ENCODE data around the gene SCFD2. TPM values are rescaled to one million over a fixed set of nuclear protein-coding genes. Genes with fewer than 3 reads are reported as not detected.

Gene SCFD2
- total and polyA plus RNA-seq, 7 experiments from 2014 or later: 13.4 to 32.8 (median 20.8) TPM

DNA sequence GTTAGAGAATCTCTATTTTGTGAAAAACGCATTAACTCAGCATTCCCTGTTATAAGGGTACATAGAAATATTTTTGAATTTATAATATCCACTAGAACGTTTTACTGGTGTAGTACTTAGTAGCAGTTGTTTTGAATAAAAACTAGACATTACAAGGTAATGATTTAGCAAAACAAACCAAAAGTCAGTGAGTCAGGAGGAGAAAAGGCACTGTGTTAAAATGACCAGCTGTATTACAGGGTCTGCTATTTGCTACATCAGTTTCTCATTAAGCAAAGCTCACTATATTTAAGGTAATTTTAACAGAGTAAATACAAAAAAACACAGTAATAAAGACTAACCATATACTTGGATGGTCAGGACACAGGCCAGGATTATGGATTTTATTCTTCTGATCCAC, 351.0 kb downstream of the SCFD2 start:
- ChIA-PET CTCF (no interaction called here), POLR2A (interaction anchor here (0.6 kb wide), 1 partner anchor 302 kb away, joined by 3 read pairs; no protein-coding TSS in a partner anchor)
- ATAC-seq (no peak), DNase-seq (no peak)
- Histone ChIP-seq H3K9me3 (ENCODE audit: control insufficient read depth in 2 of 3, low read length in 3 of 3) (no peaks in the 10 kb centered on the region), H3K4me3 (ENCODE audit: low read length) (no peak overlapping the region), H3K27ac (ENCODE audit: low read depth, low read length) (no peak overlapping the region), H3K27me3 (ENCODE audit: control insufficient read depth in 2 of 2, insufficient read depth in 2 of 2, low read length in 2 of 2) (no peaks in the 10 kb centered on the region), H3K36me3 (ENCODE audit: control insufficient read depth in 2 of 3, insufficient read depth in 3 of 3, low read length in 3 of 3) (no peaks in the 10 kb centered on the region), H3K4me1 (ENCODE audit: control insufficient read depth in 2 of 2, insufficient read depth in 2 of 2, low read length in 2 of 2) (peaks cover 0 to 33% of the 10 kb centered on the region in 2 donors)
- peaks cover 0 to 11% (median 0%) of the 10 kb centered on the region in 5 donors for H3K36me3 Mint-ChIP-seq
- H3K27me3 Mint-ChIP-seq: no peaks in the 10 kb centered on the region
- H3K27ac Mint-ChIP-seq: peak overlapping the region in 1 of 9 donors; percentile 94
- peaks cover 18 to 50% (median 44%) of the 10 kb centered on the region in 7 donors for H3K4me1 Mint-ChIP-seq
- H3K9me3 Mint-ChIP-seq: no peaks in the 10 kb centered on the region
- intact Hi-C loops (cut with micrococcal nuclease): loop anchor here (5.0 to 10.0 kb wide), 4 partner anchors 153 to 1220 kb away; partner anchors contain the start of gene RASL11B (in 1 of the 2)
- H3K4me3 Mint-ChIP-seq: no peak overlapping the region

DNA sequence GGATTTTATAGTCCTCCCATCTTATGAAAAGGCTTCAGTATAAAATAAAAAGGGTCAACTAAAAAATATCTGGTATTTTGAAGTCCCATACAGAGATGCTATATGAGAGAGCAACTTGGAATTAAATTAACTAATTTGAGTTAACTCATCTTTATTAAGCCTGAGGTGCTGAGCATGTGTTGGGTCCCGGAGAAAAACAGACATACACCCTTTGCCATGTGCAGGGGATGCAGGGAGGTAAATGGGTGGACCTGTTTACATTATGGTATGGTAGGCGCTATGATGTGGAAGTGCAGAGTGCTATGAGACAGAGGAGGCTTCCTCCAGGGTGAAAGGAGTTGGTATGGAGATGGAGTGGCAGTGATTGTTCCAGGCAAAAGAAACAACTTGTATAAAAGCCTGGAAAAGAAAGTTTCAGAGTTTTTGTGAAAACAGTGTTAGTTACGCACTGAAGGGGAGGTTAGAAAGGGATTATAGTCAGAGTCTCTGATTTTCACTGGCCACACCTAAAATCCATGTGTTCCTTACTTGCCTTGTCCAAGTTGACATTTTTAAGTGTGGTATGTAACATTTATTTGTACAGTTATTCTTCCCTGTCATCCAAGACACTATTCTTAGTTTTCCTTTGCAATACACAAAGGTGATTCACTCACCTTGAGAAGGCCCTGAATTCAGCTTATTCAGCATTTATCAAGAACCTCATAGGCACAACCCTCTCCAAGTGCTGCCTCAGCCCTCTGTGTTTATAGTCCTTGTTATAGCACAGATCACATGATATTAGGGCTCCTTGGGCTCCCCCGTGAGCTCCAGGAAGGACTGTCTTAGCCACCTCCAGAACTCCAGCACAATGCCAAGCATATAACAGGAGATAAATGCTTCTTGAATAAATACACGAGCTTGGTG, 351.7 kb downstream of the SCFD2 start:
- ChIA-PET CTCF (no interaction called here), POLR2A (no interaction called here)
- Histone ChIP-seq H3K4me1 (ENCODE audit: control insufficient read depth in 2 of 2, insufficient read depth in 2 of 2, low read length in 2 of 2) (peaks cover 0 to 38% of the 10 kb centered on the region in 2 donors), H3K27ac (ENCODE audit: low read depth, low read length) (no peak overlapping the region), H3K9me3 (ENCODE audit: control insufficient read depth in 2 of 3, low read length in 3 of 3) (no peaks in the 10 kb centered on the region), H3K4me3 (ENCODE audit: low read length) (no peak overlapping the region), H3K27me3 (ENCODE audit: control insufficient read depth in 2 of 2, insufficient read depth in 2 of 2, low read length in 2 of 2) (no peaks in the 10 kb centered on the region), H3K36me3 (ENCODE audit: control insufficient read depth in 2 of 3, insufficient read depth in 3 of 3, low read length in 3 of 3) (no peaks in the 10 kb centered on the region)
- peaks cover 0 to 16% (median 3%) of the 10 kb centered on the region in 5 donors for H3K36me3 Mint-ChIP-seq
- DNase-seq: no peak
- peak overlapping the region in 1 of 10 donors; percentile 40 for H3K4me3 Mint-ChIP-seq
- no peak for ATAC-seq
- H3K9me3 Mint-ChIP-seq: no peaks in the 10 kb centered on the region
- peak overlapping the region in 5 of 9 donors; percentile 53 to 94 (median 67) for H3K27ac Mint-ChIP-seq
- intact Hi-C loops (cut with micrococcal nuclease): loop anchor here (5.0 to 10.0 kb wide), 3 partner anchors 152 to 1221 kb away; partner anchors contain the start of gene RASL11B (in 1 of the 2)
- no peaks in the 10 kb centered on the region for H3K27me3 Mint-ChIP-seq
- peaks cover 18 to 54% (median 48%) of the 10 kb centered on the region in 7 donors for H3K4me1 Mint-ChIP-seq

DNA sequence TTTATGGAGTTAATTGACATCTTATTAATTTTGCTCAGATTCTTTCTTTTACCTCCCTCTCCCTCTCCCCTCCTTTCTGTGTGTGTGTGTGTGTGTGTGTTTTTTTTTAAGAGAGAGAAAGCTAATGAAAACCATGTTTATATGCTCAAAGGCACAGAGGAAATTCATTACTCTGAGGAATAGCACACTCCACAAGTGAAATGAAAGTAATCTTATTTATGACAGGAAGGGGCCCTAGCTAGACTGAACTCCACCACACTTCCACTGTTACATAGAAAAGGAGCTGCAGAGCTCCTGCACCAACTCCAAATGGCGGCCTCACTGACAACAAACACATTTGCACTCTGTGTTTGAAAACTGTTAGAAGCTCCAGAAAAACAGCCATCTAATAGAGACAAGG, 353.1 kb downstream of the SCFD2 start:
- Histone ChIP-seq H3K36me3 (ENCODE audit: control insufficient read depth in 2 of 3, insufficient read depth in 3 of 3, low read length in 3 of 3) (no peaks in the 10 kb centered on the region), H3K27me3 (ENCODE audit: control insufficient read depth in 2 of 2, insufficient read depth in 2 of 2, low read length in 2 of 2) (no peaks in the 10 kb centered on the region), H3K9me3 (ENCODE audit: control insufficient read depth in 2 of 3, low read length in 3 of 3) (no peaks in the 10 kb centered on the region), H3K4me3 (ENCODE audit: low read length) (no peak overlapping the region), H3K4me1 (ENCODE audit: control insufficient read depth in 2 of 2, insufficient read depth in 2 of 2, low read length in 2 of 2) (peaks cover 0 to 38% of the 10 kb centered on the region in 2 donors), H3K27ac (ENCODE audit: low read depth, low read length) (peak overlapping the region; percentile 32)
- peaks cover 0 to 3% (median 0%) of the 10 kb centered on the region in 11 donors for H3K9me3 Mint-ChIP-seq
- ATAC-seq: peak; percentile 67
- CTCF ChIA-PET: no interaction called here
- H3K27me3 Mint-ChIP-seq: no peaks in the 10 kb centered on the region
- intact Hi-C loops (cut with micrococcal nuclease): loop anchor here (5.0 to 10.0 kb wide), 3 partner anchors 150 to 1222 kb away; partner anchors contain the start of gene RASL11B (in 1 of the 2)
- peaks cover 3 to 23% (median 11%) of the 10 kb centered on the region in 5 donors for H3K36me3 Mint-ChIP-seq
- peak overlapping the region; percentile 60 to 98 (median 91) for H3K27ac Mint-ChIP-seq
- peak overlapping the region; percentile 36 to 90 (median 80) for H3K4me3 Mint-ChIP-seq
- peak in 5 of 9 donors; percentile 21 to 39 (median 33) for DNase-seq
- H3K4me1 Mint-ChIP-seq: peaks cover 18 to 54% (median 48%) of the 10 kb centered on the region in 7 donors
- POLR2A ChIA-PET: no interaction called here

- Histone ChIP-seq H3K36me3 (ENCODE audit: control insufficient read depth in 2 of 3, insufficient read depth in 3 of 3, low read length in 3 of 3) (no peaks in the 10 kb centered on the region), H3K4me1 (ENCODE audit: control insufficient read depth in 2 of 2, insufficient read depth in 2 of 2, low read length in 2 of 2) (peaks cover 0 to 38% of the 10 kb centered on the region in 2 donors), H3K27me3 (ENCODE audit: control insufficient read depth in 2 of 2, insufficient read depth in 2 of 2, low read length in 2 of 2) (no peaks in the 10 kb centered on the region), H3K4me3 (ENCODE audit: low read length) (no peak overlapping the region), H3K27ac (ENCODE audit: low read depth, low read length) (no peak overlapping the region), H3K9me3 (ENCODE audit: control insufficient read depth in 2 of 3, low read length in 3 of 3) (no peaks in the 10 kb centered on the region)
- intact Hi-C loops (cut with micrococcal nuclease): loop anchor here (5.0 to 10.0 kb wide), 3 partner anchors 149 to 1223 kb away; partner anchors contain the start of gene RASL11B (in 1 of the 2)
- Mint-ChIP-seq H3K4me3 (peak overlapping the region in 7 of 10 donors; percentile 14 to 89 (median 75)), H3K27me3 (no peaks in the 10 kb centered on the region), H3K9me3 (peaks cover 0 to 6% (median 0%) of the 10 kb centered on the region in 11 donors), H3K27ac (peak overlapping the region in 7 of 9 donors; percentile 22 to 98 (median 92)), H3K36me3 (peaks cover 6 to 24% (median 14%) of the 10 kb centered on the region in 5 donors), H3K4me1 (peaks cover 15 to 54% (median 48%) of the 10 kb centered on the region in 7 donors)
- ATAC-seq (no peak), DNase-seq (peak in 2 of 9 donors; percentile 6)
- ChIA-PET CTCF (interaction anchor here (0.6 kb wide), 2 partner anchors 25 to 1218 kb away, joined by 4 to 5 read pairs; partner anchors contain the start of gene PDGFRA), POLR2A (interaction anchor here (0.6 to 1.3 kb wide), 3 partner anchors 118 to 299 kb away, joined by 3 read pairs; no protein-coding TSS in a partner anchor)
Observed at GRCh38 chr4:53011259-53011905, 354.5 kb downstream of the SCFD2 start.

DNA sequence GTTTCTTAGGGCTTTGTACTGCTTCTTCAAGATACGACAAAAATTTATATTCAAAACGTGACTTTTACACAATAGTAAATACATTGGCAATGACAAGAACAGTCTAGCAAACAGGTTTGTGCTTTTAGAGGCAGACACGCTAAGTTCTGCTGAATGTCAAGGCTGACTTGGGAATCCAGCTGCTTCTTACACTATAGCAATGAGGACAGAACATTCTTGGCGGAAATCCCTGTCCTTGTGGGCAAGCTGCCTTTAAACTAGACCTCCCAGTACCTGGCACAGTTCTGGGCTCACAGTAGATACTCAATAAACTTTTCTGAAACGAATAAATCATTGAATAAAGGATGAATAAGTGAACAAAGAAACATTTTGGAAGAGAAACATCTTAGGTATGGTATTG, 355.5 kb downstream of the SCFD2 start:
- ChIA-PET POLR2A (interaction anchor here (1.3 kb wide), 1 partner anchor 298 kb away, joined by 3 read pairs; no protein-coding TSS in a partner anchor), CTCF (no interaction called here)
- Mint-ChIP-seq H3K4me3 (peak overlapping the region in 1 of 10 donors; percentile 34), H3K4me1 (peaks cover 18 to 57% (median 48%) of the 10 kb centered on the region in 7 donors), H3K27ac (peak overlapping the region in 4 of 9 donors; percentile 10 to 94 (median 22)), H3K27me3 (no peaks in the 10 kb centered on the region), H3K9me3 (peaks cover 0 to 6% (median 0%) of the 10 kb centered on the region in 11 donors), H3K36me3 (peaks cover 6 to 30% (median 14%) of the 10 kb centered on the region in 5 donors)
- ATAC-seq (no peak), DNase-seq (no peak)
- Histone ChIP-seq H3K36me3 (ENCODE audit: control insufficient read depth in 2 of 3, insufficient read depth in 3 of 3, low read length in 3 of 3) (no peaks in the 10 kb centered on the region), H3K27me3 (ENCODE audit: control insufficient read depth in 2 of 2, insufficient read depth in 2 of 2, low read length in 2 of 2) (no peaks in the 10 kb centered on the region), H3K9me3 (ENCODE audit: control insufficient read depth in 2 of 3, low read length in 3 of 3) (no peaks in the 10 kb centered on the region), H3K4me1 (ENCODE audit: control insufficient read depth in 2 of 2, insufficient read depth in 2 of 2, low read length in 2 of 2) (peaks cover 0 to 38% of the 10 kb centered on the region in 2 donors), H3K4me3 (ENCODE audit: low read length) (no peak overlapping the region), H3K27ac (ENCODE audit: low read depth, low read length) (no peak overlapping the region)
- intact Hi-C loops (cut with micrococcal nuclease): loop anchor here (5.0 to 10.0 kb wide), 3 partner anchors 148 to 1224 kb away; partner anchors contain the start of gene RASL11B (in 1 of the 2)

GRCh38 chr4:53009824-53010223, 356.0 kb downstream of the SCFD2 start:
- DNase-seq: no peak
- ChIA-PET POLR2A (no interaction called here), CTCF (no interaction called here)
- Histone ChIP-seq H3K27ac (ENCODE audit: low read depth, low read length) (no peak overlapping the region), H3K4me3 (ENCODE audit: low read length) (no peak overlapping the region), H3K36me3 (ENCODE audit: control insufficient read depth in 2 of 3, insufficient read depth in 3 of 3, low read length in 3 of 3) (no peaks in the 10 kb centered on the region), H3K27me3 (ENCODE audit: control insufficient read depth in 2 of 2, insufficient read depth in 2 of 2, low read length in 2 of 2) (no peaks in the 10 kb centered on the region), H3K4me1 (ENCODE audit: control insufficient read depth in 2 of 2, insufficient read depth in 2 of 2, low read length in 2 of 2) (peaks cover 0 to 38% of the 10 kb centered on the region in 2 donors), H3K9me3 (ENCODE audit: control insufficient read depth in 2 of 3, low read length in 3 of 3) (no peaks in the 10 kb centered on the region)
- peak overlapping the region in 6 of 9 donors; percentile 10 to 94 (median 52) for H3K27ac Mint-ChIP-seq
- peak overlapping the region in 1 of 10 donors; percentile 34 for H3K4me3 Mint-ChIP-seq
- no peak for ATAC-seq
- H3K27me3 Mint-ChIP-seq: no peaks in the 10 kb centered on the region
- H3K9me3 Mint-ChIP-seq: peaks cover 0 to 6% (median 0%) of the 10 kb centered on the region in 11 donors
- peaks cover 6 to 30% (median 14%) of the 10 kb centered on the region in 5 donors for H3K36me3 Mint-ChIP-seq
- peaks cover 18 to 57% (median 48%) of the 10 kb centered on the region in 7 donors for H3K4me1 Mint-ChIP-seq
- intact Hi-C loops (cut with micrococcal nuclease): loop anchor here (5.0 to 10.0 kb wide), 3 partner anchors 148 to 1225 kb away; partner anchors contain the start of gene RASL11B (in 1 of the 2)

All from naive thymus-derived CD4-positive, alpha-beta T cell (primary cell).